ENCODE results near the gene ACTG1. TPM values are rescaled to one million over a fixed set of nuclear protein-coding genes. Genes with fewer than 3 reads are reported as not detected.
A peak's percentile ranks its signal among the peaks of the same experiment; 100 is the strongest.

Gene ACTG1
- total and polyA plus RNA-seq, 9 of the 15 experiments (the other 6 are each of a cell fraction or from before 2014, with no cell fraction given) = 224 to 1,775 (median 568) TPM

GRCh38 chr17:81519284-81520020 is 6.9 kb upstream of the ACTG1 start (continued):
- TF ChIP-seq TSHZ1 (CRISPR knock-in tag; IDR thresholded peaks at IDR 0.05) = no peak
- peak; percentile 59; the same call in 1 of the 2 replicates for TF ChIP-seq RB1 (IDR thresholded peaks at IDR 0.05; ENCODE audit: low read depth)
- TF ChIP-seq RAD51 (IDR thresholded peaks at IDR 0.05; ENCODE audit: borderline replicate concordance, low read depth) = no peak
- TF ChIP-seq SAP30 (IDR thresholded peaks at IDR 0.05; ENCODE audit: borderline replicate concordance, insufficient read depth, low read depth, low read length, poor library complexity, severe bottlenecking) = peak; percentile 5
- TF ChIP-seq ZNF280B (CRISPR knock-in tag; IDR thresholded peaks at IDR 0.05) = no peak
- no peak for TF ChIP-seq PTTG1 (tag; IDR thresholded peaks at IDR 0.05; ENCODE audit: low read depth)
- peak; percentile 47; the same call in 1 of the 2 replicates for TF ChIP-seq CREB1 (IDR thresholded peaks at IDR 0.05)
- TF ChIP-seq CREB1 (CRISPR knock-in tag; IDR thresholded peaks at IDR 0.05) = peak; percentile 65; the same call in 1 of the 2 replicates
- no peak for TF ChIP-seq ZNF449 (CRISPR knock-in tag; IDR thresholded peaks at IDR 0.05)
- TF ChIP-seq SRSF1 (IDR thresholded peaks at IDR 0.05; ENCODE audit: low read depth, low read length) = 0 out of 2 replicates have a peak, but pooled peaks have one; percentile 46
- TF ChIP-seq PML (IDR thresholded peaks at IDR 0.05; ENCODE audit: low read length) = no peak
- no peak for TF ChIP-seq ZNF140 (CRISPR knock-in tag; IDR thresholded peaks at IDR 0.05)
- TF ChIP-seq ZNF740 (CRISPR knock-in tag; IDR thresholded peaks at IDR 0.05) = no peak
- no peak for TF ChIP-seq ZNF740 (tag; IDR thresholded peaks at IDR 0.05)
- TF ChIP-seq TOE1 (IDR thresholded peaks at IDR 0.05; ENCODE audit: borderline replicate concordance) = 0 out of 2 replicates have a peak, but pooled peaks have one; percentile 17
- TF ChIP-seq TOE1 (CRISPR knock-in tag; IDR thresholded peaks at IDR 0.05; ENCODE audit: borderline replicate concordance, low read depth) = no peak
- TF ChIP-seq HES1 (IDR thresholded peaks at IDR 0.05; ENCODE audit: low read depth) = no peak
- no peak for TF ChIP-seq PHF21A (IDR thresholded peaks at IDR 0.05; ENCODE audit: borderline replicate concordance, low read depth)
- no peak for TF ChIP-seq SREBF1 (IDR thresholded peaks at IDR 0.05; ENCODE audit: borderline replicate concordance, low read depth, low read length)

Data from K562 (cell line).